ENCODE results near the gene ESRRB.

GRCh38 chr14:76539130-76539529 is 163.2 kb downstream of the ESRRB start:
- TF ChIP-seq POLR2AphosphoS5 (IDR thresholded peaks at IDR 0.05; ENCODE audit: low read depth, low read length) (no peak), SIN3A (IDR thresholded peaks at IDR 0.05; ENCODE audit: borderline replicate concordance, insufficient read depth, low read length) (no peak), TAF1 (IDR thresholded peaks at IDR 0.05; ENCODE audit: borderline replicate concordance, insufficient read depth, low read length) (no peak), FOXP2 (optimal IDR thresholded peaks at IDR 0.05; ENCODE audit: borderline replicate concordance, extremely low read depth, extremely low read length, insufficient read depth) (no peak)
- TF ChIP-seq, protein P1, sequence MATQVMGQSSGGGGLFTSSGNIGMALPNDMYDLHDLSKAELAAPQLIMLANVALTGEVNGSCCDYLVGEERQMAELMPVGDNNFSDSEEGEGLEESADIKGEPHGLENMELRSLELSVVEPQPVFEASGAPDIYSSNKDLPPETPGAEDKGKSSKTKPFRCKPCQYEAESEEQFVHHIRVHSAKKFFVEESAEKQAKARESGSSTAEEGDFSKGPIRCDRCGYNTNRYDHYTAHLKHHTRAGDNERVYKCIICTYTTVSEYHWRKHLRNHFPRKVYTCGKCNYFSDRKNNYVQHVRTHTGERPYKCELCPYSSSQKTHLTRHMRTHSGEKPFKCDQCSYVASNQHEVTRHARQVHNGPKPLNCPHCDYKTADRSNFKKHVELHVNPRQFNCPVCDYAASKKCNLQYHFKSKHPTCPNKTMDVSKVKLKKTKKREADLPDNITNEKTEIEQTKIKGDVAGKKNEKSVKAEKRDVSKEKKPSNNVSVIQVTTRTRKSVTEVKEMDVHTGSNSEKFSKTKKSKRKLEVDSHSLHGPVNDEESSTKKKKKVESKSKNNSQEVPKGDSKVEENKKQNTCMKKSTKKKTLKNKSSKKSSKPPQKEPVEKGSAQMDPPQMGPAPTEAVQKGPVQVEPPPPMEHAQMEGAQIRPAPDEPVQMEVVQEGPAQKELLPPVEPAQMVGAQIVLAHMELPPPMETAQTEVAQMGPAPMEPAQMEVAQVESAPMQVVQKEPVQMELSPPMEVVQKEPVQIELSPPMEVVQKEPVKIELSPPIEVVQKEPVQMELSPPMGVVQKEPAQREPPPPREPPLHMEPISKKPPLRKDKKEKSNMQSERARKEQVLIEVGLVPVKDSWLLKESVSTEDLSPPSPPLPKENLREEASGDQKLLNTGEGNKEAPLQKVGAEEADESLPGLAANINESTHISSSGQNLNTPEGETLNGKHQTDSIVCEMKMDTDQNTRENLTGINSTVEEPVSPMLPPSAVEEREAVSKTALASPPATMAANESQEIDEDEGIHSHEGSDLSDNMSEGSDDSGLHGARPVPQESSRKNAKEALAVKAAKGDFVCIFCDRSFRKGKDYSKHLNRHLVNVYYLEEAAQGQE (IDR thresholded peaks at IDR 0.05; ENCODE audit: insufficient read depth in 1 of 2, low read depth in 2 of 2, low read length in 2 of 2) = no peak

All from PFSK-1 (cell line).